Middle frontal gyrus (tissue), 1 donor: ENCODE results near the gene SNX27.

Experiments used
- DNase-seq: peaks from one replicate; pipeline ENCODE4 v3.0.0-alpha.2; 2015; ENCODE audit warnings: low spot score; ENCODE audit errors: extremely low spot score

The SNX27 gene

GRCh38 chr1:151611832-151612500, at the start of gene SNX27:
TSS of gene SNX27 (plus strand) at chr1:151612050. CDS start at chr1:151612202, 152 bp downstream.
- peak; percentile 84 for DNase-seq

DNA sequence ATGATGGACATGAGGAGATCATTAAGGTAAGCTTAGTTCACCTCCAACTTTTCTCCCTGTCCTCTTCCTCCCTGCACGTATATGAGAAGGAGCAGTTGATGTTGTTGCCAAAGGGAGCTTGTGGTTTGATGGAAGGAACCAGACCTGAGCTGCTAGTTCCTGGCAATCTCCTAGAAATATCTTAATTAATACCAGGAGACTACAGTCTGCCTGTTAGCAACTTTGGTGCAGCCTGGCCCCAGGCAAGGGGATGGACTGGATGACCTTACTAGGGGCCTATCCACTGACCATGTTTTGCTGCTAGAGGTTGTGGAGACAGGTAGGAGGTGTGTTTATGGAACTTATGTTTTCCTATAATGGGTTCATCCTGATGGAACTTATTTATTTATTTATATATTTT, 49.2 kb upstream of the SNX27 start:
- DNase-seq: no peak

DNA sequence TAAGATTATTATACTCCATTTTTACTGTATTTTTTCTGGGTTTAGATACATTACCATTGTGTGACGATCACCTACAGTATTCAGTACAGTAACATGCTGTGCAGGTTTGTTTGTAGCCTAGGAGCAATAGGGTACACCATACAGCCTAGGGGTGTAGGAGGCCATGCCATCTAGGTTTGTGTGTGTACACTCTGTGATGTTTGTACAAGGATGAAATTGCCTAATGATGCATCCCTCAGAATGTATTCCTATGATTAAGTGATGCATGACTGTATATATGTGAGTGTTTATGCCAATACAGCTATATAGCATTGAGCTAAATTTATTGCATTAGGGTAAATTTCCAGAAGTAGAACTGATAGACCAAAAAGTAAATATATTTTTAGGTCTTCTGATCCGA, 48.5 kb upstream of the SNX27 start:
- DNase-seq: no peak

DNA sequence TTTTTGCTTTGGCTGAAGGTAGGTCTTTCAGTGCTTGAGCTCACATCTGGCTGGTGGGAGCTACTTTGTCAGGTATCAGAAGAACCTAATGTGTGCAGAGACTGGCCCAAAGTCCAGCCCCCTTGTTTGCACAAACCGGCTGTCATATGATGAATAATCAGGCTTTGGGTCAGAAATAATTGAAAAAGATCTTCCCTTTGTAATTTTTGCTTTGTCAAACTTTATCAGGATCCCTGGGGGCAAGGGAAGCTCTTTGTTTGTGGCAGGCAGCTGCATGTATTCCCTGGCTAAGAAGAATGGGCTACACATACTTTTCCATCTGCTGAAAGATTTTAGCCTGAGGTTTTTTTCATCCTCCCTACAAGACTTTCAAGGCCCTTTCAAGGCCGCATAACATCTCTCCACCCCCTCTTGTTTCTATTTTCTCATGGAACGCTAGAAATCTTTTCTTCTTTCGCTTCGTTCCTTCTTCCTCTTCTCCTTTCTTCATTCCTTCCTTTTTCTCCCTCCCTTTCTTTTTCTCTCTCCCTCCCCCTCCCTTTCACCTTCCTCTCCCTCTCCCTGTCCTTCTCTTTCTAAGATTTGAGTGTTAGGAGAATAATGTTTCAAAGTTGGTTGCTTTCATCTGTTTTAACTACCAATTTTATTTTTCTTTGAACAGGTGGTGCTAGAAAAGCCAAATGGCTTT, 46.2 kb upstream of the SNX27 start:
- no peak for DNase-seq

DNA sequence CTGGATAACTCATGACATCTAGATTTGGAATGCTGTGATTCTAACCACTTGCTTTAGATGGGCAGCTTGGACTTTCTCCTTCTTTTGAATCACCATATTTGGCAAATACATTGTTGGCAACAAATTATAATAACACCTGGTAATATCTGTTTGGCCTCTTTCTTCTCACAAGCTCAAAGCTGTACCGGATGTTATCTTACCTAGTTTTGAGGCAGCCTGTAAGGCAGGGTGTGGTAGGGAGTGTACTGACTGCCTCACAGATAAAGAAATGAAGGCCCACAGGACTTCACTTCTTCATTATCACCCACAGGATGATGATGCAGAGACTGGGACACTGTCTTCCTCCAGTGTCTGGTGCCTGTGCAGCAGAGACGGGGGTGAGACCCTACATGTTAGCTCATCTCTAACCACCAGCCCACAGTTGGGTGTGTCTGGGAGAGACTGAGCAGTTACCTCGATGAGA, 43.2 kb upstream of the SNX27 start:
- no peak for DNase-seq

GRCh38 chr1:151570819-151571218, 41.0 kb upstream of the SNX27 start:
- no peak for DNase-seq

GRCh38 chr1:151574575-151575529, 37.0 kb upstream of the SNX27 start:
- DNase-seq: no peak

DNA sequence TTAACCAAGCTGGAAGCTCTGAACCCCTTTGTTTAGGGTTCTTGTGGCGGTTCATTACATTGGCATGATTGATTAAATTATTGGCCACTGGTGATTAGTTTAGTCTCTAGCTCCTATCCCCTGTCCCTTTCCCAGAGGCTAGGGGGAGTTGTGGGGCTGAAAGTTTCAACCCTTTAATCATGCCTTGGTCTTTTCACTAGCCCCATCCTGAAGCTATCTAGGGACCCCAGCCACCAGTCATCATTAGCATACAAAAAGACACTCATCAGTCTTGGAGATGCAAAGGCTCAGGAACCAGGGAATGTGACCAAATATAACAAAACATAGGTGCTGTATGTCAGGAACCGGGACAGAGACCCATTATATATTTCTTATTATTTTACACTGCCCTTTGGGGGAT, 34.7 kb upstream of the SNX27 start:
- DNase-seq: no peak

DNA sequence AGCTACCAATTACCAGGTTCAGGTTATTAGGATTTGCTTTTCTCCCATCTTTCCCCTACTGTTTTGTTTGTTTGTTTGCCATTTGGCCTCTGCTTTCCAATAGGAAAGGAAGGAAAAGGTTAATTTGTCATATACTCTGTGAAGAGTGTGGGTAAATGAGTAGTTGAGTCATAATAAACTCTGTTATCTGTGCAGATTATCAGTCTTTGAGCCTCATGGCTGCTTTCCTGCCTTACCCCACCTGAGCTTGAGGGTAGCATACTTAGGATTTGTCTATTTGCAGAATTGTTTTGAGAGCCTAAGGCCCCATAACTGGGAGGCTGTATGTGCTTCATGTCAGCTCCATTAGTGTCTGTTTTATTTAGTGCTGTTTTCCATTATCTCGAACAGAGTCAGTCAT, 32.9 kb upstream of the SNX27 start:
- DNase-seq: no peak

GRCh38 chr1:151579436-151580225, 32.2 kb upstream of the SNX27 start:
- DNase-seq: no peak

DNA sequence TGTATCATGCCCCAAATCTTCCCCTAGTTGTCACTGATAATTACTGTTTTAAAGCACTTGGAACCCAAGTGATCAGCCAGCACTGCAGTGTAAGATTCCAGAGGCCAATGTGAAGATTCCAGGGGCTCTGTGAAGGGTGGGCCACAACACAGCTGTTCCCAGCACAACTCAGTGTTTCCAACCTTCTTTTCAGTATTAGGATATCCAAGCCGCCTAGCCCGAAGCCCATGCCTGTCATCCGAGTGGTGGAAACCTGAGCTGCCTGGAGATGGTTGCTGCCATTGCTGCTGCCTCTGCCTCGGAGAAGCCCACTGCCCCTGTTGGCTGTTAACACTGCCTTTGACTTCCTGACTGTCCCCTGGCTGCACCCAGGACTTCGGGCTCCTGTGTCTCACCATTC, 30.4 kb upstream of the SNX27 start:
- no peak for DNase-seq

DNA sequence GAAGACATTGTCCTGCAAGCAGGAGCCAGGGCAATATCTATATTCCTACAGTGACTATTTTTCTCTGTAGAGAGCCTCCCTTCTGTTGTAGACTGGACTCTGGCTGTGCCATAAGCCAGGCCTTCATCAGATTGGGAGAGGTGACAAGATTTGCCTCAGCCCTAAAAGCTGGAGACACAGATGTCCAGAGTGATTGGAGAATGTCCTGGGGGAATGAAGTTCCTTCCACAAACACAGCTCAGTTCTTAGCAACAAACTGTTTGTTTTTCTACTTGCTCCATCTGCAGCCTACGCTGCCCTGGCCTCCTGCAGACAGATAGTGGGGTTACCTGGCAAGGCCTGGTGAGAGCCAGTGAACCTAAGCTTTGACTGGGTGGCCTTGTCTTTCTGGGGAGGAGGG, 29.9 kb upstream of the SNX27 start:
- DNase-seq: no peak

DNA sequence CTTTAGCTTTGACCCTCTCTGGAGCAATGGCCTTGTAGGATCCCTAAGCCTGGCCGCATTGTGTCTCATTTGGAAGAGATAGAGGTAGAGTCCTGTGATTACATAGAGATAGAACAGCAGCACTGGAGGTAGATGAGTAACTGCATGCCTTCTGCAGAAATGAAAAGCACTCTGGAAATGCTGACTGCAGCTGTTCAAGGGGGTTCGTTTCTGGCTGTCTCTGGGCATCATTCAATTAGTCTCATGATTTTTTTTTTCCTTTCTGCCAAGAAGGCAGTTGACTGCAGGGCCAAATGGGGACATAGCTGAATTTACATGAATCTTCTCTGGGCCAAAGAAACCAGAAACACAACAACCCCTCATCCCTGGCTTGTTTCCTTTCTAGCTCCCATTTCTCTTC, 28.1 kb upstream of the SNX27 start:
- DNase-seq: no peak

- DNase-seq: no peak
Measured at GRCh38 chr1:151584278-151584677, 27.6 kb upstream of the SNX27 start.

GRCh38 chr1:151584780-151585179, 27.1 kb upstream of the SNX27 start:
- no peak for DNase-seq

DNA sequence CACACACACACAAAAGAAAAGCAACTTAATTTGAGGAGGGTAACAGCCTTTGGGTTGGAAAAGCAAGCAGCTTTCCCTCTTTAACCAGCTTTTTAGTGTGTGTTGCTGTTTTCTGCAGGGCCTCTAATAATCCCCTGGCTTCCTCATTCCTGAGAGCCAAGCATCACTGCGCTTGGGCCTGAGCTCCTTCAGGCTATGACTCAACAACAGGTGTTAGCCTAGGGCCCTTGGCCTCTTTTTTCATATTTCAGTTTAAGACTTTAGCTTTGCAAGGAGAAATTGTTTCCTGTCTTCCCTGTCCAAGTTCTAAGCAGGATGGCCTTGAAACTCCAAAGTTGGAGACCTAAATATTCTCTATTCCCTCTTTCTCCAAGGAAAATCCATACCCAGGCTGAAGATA, 26.2 kb upstream of the SNX27 start:
- DNase-seq: no peak

DNA sequence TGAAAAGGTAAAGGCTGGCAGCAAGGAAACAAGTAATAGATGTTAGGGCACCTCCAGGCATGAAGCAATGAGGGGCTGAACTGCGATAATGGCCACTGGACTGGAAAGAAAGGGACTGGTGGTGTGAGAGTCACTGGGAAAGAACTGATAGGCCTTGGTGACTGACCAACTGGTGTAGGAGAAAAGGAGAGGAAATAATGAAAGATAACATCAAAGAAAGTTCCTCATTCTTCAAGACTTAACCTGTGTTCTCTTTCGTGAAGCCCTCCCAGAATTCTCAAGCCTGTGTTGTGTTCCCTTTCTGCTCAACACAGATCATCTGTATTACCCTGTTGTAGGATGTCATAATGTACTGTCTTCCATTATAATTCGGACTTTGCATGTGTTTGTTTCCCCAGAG, 20.9 kb upstream of the SNX27 start:
- DNase-seq: no peak

- no peak for DNase-seq
Measured at GRCh38 chr1:151593730-151594129, 18.1 kb upstream of the SNX27 start.

- DNase-seq: no peak
Measured at GRCh38 chr1:151594143-151594625, 17.7 kb upstream of the SNX27 start.

- DNase-seq: no peak
Measured at GRCh38 chr1:151596166-151596953, 15.5 kb upstream of the SNX27 start.
